ENCODE results near the gene LDLRAD3.

- TF ChIP-seq POLR2A (IDR thresholded peaks at IDR 0.05) (no peak), CTCF (IDR thresholded peaks at IDR 0.05) (no peak)
Observed at GRCh38 chr11:36016709-36017108, 72.8 kb downstream of the LDLRAD3 start.
